Activated CD8-positive, alpha-beta memory T cell treated with anti-CD3 and anti-CD28 coated beads for 36 hours (primary cell): ENCODE measurements around the gene EXOC4. TPM values are rescaled to one million over a fixed set of nuclear protein-coding genes. Genes with fewer than 3 reads are reported as not detected.

ENCODE experiments used
- CTCF ChIA-PET: fragments of 350-600 bp; sonication (Branson Sonifier 250); formaldehyde crosslinking; loops from one replicate; lab custom pipeline; 2021; ENCODE audit warnings: antibody characterized with exemption; lab: Charles Lee
- POLR2A ChIA-PET: fragments of 350-600 bp; sonication (Branson Sonifier 250); formaldehyde crosslinking; loops from one replicate; lab custom pipeline; 2021; ENCODE audit warnings: antibody characterized with exemption; lab: Charles Lee
- total RNA-seq, 2 experiments: library from RNA; stranded (reverse); gene quantifications; one replicate each; pipeline ENCODE4 v1.2.3, GENCODE V29; 2021

The EXOC4 gene
- total RNA-seq, 2 experiments from 2014 or later, result 44.2 to 51.7 TPM

GRCh38 chr7:133742709-133743538 lies 490.0 kb downstream of the EXOC4 start:
- ChIA-PET CTCF (no interaction called here), POLR2A (no interaction called here)

- CTCF ChIA-PET, result no interaction called here
- POLR2A ChIA-PET, result no interaction called here
Observed at GRCh38 chr7:133744451-133744850, 491.6 kb downstream of the EXOC4 start.

GRCh38 chr7:133746305-133746704 lies 493.4 kb downstream of the EXOC4 start:
- CTCF ChIA-PET, result interaction anchor here (0.6 kb wide), 1 partner anchor 78 kb away, joined by 3 read pairs; no protein-coding TSS in a partner anchor
- POLR2A ChIA-PET, result no interaction called here

- CTCF ChIA-PET, result no interaction called here
- POLR2A ChIA-PET, result no interaction called here
Observed at GRCh38 chr7:133746847-133747246, 494.0 kb downstream of the EXOC4 start.

GRCh38 chr7:133748443-133749407 lies 495.8 kb downstream of the EXOC4 start:
- ChIA-PET CTCF (no interaction called here), POLR2A (no interaction called here)

- CTCF ChIA-PET, result interaction anchor here (0.7 kb wide), 1 partner anchor 47 kb away, joined by 3 read pairs; no protein-coding TSS in a partner anchor
Observed at GRCh38 chr7:133750287-133750686, 497.4 kb downstream of the EXOC4 start.

GRCh38 chr7:133751079-133751478 lies 498.2 kb downstream of the EXOC4 start:
- POLR2A ChIA-PET, result no interaction called here
- CTCF ChIA-PET, result interaction anchor here (0.7 kb wide), 1 partner anchor 48 kb away, joined by 3 read pairs; no protein-coding TSS in a partner anchor

More at GRCh38 chr7:133750287-133750686, 497.4 kb downstream of the EXOC4 start:
- POLR2A ChIA-PET, result no interaction called here

- CTCF ChIA-PET, result no interaction called here
- POLR2A ChIA-PET, result no interaction called here
Observed at GRCh38 chr7:133753513-133753912, 500.6 kb downstream of the EXOC4 start.

GRCh38 chr7:133754708-133755107 lies 501.8 kb downstream of the EXOC4 start:
- CTCF ChIA-PET, result no interaction called here
- POLR2A ChIA-PET, result no interaction called here

- ChIA-PET POLR2A (no interaction called here), CTCF (no interaction called here)
Observed at GRCh38 chr7:133755901-133756300, 503.0 kb downstream of the EXOC4 start.

GRCh38 chr7:133761443-133761842 lies 508.6 kb downstream of the EXOC4 start:
- POLR2A ChIA-PET, result no interaction called here
- CTCF ChIA-PET, result no interaction called here

GRCh38 chr7:133763076-133763640 lies 510.3 kb downstream of the EXOC4 start:
- POLR2A ChIA-PET, result no interaction called here

GRCh38 chr7:133769668-133770067 lies 516.8 kb downstream of the EXOC4 start:
- CTCF ChIA-PET, result no interaction called here
- POLR2A ChIA-PET, result no interaction called here

More at GRCh38 chr7:133763076-133763640, 510.3 kb downstream of the EXOC4 start:
- CTCF ChIA-PET, result no interaction called here

- CTCF ChIA-PET, result no interaction called here
- POLR2A ChIA-PET, result no interaction called here
Observed at GRCh38 chr7:133770863-133771492, 518.1 kb downstream of the EXOC4 start.

GRCh38 chr7:133771788-133772419 lies 519.0 kb downstream of the EXOC4 start:
- ChIA-PET POLR2A (no interaction called here), CTCF (no interaction called here)

GRCh38 chr7:133773601-133774000 lies 520.7 kb downstream of the EXOC4 start:
- ChIA-PET CTCF (no interaction called here), POLR2A (interaction anchor here (0.6 kb wide), 1 partner anchor 37 kb away, joined by 3 read pairs; no protein-coding TSS in a partner anchor)

- POLR2A ChIA-PET, result no interaction called here
Observed at GRCh38 chr7:133775201-133775600, 522.3 kb downstream of the EXOC4 start.

GRCh38 chr7:133776266-133776665 lies 523.4 kb downstream of the EXOC4 start:
- ChIA-PET CTCF (no interaction called here), POLR2A (no interaction called here)

More at GRCh38 chr7:133775201-133775600, 522.3 kb downstream of the EXOC4 start:
- CTCF ChIA-PET, result no interaction called here

GRCh38 chr7:133777701-133778100 lies 524.8 kb downstream of the EXOC4 start:
- CTCF ChIA-PET, result no interaction called here
- POLR2A ChIA-PET, result no interaction called here
